CD1c-positive myeloid dendritic cell (primary cell): ENCODE data around the gene CCDC63.
A peak's percentile ranks its signal among the peaks of the same experiment; 100 is the strongest.
"Not testable (repeated sequence)": the region's sequence is repeated elsewhere in the genome, so short reads cannot be mapped to it uniquely, and the experiment has no call there.

Source experiments
- DNase-seq: peaks from one replicate; pipeline ENCODE4 v3.0.0-alpha.2; 2016; ENCODE audit errors: extremely low spot score

CCDC63 gene

DNA sequence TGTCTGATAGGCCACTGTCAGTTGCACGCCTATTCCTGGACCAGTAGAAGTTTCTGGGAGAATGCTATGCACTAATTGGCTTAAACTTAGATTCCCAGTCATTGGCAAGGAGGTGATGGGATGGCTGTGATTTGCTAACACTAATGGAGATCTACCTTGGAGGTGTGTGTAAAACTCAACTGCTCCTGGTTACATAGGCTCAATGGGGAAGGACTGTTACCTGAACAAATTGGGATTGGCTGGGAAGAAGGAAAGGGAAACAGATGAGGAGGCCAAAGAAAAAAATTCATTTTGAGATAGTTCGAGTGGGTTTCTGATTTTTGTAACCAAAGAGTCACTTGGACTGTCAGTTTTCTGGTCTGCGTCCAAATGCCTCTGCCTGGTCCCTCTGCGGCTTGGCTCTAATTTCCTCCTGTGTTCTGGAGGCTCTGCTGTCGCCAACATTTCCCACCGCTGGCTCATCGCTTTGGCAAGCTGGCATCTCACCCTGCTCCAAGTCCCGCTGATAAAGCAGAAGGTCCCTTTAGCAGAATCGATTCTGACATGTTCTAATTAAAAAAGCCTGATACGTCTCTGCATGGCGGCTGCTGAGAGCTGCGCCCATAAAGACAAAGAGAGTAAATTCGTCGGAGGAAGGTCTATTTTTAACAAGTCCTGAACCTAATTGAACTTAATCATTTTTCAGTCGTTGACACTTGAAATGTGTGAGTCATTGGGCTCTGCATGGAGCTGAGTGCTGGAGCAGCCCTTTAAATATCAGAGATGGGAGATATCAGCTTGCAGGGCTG lies 2.0 kb upstream of the CCDC63 start:
- DNase-seq = no peak

DNA sequence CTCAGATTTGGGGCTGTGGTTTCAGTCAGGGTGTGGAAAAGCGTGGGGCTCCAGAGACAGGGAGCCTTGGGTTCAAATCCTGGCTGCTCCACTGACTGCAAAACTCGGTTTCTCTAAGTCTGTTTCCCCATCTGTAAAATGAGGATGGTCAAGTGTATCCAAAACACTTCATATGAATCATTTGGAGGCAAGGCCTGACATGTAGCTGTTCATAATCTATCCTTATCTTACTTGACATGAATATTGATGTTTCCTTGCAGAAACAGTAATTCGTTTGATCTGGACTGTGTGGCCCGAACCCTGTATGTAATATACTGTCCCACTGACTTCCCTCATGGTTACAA lies 1.5 kb upstream of the CCDC63 start:
- no peak for DNase-seq

DNA sequence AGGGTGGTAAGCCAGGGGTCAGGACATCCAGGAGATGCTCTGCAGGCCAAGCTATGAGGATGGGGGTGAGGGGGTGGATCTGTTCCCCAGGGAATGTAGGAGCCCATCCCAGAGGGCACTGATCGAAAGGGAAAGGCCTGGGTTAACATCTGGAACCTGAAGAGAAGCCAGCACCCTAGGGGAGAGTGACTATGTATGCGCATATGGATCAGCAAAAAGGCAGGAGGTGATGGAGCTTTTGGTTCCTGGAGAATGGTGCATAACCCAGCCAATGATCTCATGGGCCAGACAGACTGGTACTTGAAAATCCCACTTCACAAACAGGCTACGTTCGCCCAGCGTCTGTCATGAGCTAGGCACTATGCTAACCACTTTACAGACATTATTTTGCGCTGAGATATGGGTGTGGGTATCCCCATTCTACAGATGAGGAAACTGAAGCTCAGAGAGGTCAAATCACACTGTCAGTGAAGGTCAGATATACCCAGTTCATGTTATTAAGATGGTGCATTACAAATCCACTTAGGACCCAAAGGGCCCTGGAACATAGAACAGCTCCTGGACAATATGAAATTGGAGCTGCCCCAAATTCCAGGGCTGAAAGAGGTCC lies 1.6 kb downstream of the CCDC63 start:
- no peak for DNase-seq

DNA sequence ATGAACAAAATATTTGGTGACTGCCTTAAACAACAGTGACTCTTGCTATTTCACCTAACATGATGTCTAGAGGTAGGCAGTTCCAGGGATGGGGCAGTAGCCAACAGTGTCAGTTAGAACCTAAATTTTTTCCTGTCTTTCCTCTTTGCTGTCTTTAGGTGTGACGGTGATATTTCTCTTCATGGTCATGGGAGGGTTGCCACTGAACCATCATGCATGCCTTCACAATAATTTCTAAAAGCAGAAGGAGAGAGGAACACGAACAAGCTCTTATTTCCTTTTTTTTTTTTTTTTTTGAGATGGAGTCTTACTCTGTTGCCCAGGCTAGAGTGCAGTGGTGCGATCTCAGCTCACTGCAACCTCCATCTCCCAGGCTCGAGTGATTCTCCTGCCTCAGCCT lies 2.4 kb downstream of the CCDC63 start:
- peak; percentile 31 for DNase-seq

DNA sequence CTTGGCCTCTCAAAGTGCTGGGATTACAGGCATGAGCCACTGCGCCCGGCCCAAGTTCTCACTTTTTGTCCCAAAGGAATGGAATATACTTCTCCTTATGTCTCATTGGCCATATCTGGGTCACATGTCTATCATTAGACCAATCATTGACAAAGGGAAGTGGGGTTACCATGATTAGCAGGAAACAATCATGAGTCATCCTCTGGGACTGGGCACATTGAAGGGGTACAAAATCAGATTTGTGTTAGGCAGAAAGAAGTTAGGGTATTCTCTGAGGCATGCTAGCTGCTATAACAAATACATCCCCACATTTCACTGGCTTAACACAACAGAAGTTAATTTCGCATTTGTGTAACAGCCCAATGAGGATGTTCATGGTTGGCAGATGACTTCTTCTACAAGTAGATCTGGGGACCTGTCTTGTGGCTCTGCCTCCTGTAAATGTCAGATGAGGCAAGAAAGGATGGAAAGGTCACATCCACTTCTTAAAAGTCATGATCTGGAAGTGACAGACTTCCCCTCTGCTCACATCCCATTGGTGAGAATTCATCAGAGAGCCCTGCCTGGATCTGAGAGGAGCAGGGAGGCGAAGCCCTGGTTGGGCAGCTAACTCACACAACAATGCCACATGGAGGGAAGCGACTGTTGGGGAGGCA lies 3.1 kb downstream of the CCDC63 start:
- DNase-seq = peak; percentile 69

DNA sequence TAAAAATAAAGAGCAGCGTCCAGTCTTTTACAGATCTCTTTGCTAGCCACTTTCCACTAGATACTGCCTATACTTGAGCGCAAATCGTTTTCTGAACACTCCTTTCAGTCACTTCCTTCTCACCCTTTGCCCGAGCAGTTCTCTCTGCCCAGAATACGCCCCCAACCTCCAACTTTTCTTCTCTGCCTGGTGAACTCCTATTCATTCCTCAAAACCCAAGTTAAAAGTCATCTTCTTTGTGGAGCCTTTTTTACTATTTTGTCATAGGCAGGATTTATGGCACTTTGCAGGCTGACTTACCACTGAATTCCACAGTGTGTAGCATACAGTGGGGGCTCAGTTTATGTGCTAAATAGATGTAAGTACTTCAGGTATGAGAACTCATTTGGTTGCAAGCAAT lies 4.0 kb downstream of the CCDC63 start:
- no peak for DNase-seq

DNA sequence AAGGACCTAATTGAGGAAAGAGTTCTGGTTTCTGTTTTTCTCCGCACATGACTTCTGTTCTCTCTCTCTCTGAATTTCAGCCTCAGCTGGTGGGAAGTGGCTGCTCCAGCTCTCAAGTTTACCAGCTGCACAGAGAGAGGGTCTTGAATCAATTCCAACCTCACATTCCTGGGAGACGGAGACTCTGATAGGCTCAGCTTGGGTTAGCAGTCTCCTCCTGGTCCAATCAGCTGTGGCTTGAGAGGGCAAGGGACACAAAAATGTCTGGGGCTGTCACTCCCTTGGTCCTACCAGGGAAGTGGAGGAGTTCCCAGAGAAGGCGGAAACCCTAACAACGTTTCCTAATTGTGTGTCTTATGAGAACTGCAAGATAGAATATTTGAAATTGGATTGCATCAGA lies 7.0 kb downstream of the CCDC63 start:
- no peak for DNase-seq

DNA sequence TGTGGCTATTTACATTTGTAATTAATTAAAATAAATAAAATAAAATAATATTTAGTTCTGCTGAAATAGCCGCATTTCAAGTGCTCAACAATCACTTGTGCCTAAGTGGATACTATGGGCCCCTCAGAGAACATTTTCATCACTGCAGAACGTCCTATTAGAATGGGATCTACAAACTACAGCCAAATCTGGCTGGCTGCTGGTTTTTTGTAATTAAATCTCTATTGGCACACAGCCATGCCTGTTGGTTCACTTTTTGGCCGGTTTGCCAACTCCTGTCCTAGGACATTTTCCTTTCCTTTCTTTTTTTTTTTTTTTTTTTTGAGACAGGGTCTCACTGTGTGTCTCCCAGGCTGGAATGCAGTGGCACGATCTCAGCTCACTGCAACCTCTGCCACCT lies 9.8 kb downstream of the CCDC63 start:
- no peak for DNase-seq

DNA sequence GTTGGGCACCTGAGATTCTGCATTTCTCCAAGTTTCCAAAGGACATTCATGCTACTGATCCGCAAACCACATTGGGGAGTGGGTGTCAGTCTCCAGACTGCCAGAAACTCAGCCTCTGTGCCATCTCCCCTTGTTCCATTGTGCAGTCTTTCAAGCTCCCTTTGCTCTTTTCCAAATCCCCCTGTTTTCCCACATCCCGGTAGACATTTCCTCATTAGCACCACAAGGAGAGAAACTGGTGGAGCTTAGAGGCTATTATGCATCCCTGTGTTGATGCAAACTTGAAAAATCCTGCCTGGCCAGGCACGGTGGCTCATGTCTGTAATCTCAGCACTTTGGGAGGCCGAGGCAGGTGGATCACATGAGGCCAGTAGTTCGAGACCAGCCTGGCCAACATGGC lies 10.7 kb downstream of the CCDC63 start:
- no peak for DNase-seq

DNA sequence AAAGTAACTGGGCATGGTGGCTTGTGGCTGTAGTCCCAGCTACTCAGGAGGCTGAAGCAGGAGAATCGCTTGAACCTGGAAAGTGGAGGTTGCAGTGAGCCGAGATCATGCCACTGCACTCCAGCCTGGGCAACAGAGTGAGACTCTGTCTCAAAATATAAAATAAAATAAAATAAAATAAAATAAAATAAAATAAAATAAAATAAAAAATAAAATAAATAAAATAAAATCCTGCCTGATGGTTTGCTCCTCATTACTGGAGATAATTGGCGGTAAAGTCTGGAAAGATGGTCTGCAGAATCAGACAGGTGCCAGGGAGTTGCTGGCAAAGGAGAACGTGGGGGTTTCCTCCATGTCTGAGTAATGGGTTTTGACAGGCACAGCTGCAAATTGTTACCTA lies 11.2 kb downstream of the CCDC63 start:
- DNase-seq = not testable (repeated sequence)

DNA sequence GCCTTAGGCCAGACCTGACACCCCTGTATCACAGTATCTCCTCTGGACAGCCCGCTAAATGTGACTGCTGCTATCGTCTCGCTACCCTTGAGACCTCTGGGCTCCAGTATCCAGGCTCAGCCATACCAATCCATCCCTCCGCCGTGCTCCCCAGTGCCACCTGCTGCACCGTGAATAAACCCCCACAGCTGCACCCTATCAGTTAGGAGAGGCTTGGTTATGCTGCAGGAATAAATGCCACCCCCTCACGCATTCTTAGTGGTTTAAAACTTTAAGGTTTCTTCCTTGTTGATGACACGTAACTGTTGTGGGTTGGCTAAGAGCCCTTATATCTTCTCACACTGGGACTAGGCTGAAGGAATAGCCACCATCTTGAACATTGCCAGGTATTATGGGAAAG lies 12.1 kb downstream of the CCDC63 start:
- DNase-seq = no peak

DNA sequence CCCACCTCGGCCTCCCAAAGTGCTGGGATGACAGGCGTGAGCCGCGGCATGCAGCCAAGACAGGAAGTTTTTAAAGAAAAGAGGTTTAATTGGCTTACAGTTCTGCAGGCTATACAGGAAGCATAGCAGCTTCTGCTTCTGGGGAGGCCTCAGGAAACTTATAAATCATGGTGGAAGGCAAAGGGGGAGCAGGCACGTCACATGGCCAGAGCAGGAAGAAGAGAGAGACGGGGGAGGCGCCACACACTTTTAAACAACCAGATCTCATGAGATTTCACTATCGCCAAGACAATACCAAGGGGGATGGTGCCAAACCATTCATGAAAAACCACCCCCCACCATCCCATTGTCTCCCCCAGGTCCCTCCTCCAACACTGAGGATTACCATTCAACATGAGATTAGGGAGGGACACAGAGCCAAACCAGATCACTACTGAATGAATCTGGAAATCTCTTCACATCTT lies 14.1 kb downstream of the CCDC63 start:
- peak; percentile 21 for DNase-seq

DNA sequence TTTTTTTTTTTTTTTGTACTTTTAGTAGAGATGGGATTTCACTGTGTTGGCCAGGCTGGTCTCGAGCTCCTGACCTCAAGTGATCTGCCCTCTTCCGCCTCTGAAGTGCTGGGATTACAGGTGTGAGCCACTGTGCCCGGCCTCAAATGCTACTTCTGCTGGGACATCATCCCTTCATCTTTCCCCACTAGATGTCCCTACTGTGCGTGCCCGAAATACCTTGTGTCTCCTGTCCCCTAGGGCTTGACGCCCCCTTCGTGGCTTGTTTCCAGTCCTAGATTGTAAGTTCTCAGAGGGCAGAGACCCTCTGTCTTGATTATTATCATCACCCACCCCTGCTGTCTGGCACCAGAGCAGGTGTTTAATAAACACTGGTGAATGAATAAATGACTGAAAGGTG lies 14.9 kb downstream of the CCDC63 start:
- DNase-seq = no peak

DNA sequence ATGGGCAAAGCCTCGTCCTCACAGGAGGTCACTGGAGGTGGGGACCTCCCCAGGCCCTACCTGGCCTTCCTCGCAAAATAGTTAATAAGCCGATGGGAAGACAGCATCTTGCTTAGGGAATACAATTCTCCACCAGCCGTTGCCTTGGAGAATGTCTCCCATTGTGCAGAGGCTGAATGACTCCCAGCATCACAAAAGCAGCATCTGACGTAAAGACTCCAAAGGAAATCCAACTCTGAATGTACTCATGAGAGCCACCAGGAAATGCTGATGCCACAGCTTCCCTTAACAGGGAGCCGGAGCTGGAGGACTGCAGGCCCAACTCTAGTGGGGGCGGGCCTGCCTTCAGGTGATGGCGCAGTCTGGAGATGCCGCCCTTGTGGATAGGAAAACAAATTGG lies 15.5 kb downstream of the CCDC63 start:
- no peak for DNase-seq

DNA sequence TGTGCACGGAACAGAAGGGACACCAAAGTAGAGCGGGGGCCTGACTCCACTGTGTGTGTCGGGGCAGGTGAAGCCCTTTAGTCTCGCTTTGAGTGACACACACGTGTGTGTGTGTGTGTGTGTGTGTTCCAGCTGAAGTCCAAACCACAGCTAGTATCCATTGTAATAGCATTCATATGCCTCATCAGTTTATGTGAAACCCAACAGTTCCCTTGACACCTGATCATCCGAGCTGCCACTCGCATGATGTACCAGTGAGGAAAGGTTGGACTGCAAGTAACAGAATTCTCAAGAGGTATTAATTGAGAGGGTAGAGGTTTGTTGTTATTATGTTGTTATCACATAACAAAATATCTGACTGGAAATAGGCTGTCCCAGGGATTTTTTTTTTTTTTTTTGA lies 16.4 kb downstream of the CCDC63 start:
- DNase-seq = no peak

DNA sequence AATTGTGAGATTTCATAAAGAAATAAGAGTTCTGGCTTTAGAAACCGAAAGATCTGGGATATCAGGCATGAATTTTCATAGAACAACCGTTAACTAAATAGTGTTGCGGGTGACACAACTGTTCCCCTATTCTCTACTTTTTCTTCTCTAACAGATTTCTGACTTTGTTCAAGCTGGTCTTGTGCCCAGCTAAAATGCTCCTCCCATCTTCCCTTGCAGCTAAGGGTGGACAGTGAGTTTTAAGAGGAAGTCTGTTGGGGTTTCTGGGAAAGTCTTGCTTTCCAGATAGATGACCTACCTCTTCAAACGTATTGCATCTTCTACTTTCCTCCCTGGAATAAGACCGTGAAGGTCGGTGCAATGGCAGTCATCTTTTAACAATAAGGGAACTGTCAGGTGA lies 18.7 kb downstream of the CCDC63 start:
- DNase-seq = peak; percentile 28

DNA sequence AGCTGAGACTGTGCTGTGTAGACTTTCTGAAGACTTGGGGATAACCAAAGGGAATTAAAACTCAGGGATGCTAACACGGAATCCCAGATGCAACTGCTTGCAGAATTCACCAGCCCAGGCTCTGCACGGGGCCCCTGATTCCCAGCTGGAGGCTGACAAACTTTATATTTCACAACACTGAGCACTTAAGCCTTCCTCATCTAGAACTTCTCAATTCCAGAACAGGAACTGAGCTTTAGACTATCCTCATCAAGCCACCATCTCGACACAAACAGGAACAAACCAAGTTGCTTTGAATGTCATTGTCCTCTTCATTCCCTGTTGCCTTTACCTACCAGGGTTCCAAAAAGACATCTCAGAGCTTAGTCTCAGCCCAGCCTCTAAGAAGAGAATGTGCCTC lies 22.2 kb downstream of the CCDC63 start:
- DNase-seq = peak; percentile 85

DNA sequence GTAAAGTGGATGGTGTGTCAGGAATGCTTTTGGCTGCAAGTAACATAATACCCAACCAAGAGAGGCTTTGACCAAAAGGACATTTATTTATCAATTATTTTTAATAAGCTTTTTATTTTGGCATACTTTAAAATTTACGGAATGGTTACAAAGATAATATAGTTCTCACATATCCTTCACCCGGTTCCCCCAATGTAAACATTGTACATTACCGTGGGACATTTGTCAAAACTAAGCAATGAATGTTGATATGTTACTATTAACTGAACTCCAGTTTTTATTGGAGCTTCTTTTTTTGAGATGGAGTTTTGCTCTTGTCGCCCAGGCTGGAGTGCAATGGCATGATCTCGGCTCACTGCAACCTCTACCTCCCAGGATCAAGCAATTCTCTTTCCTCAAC lies 23.0 kb downstream of the CCDC63 start:
- DNase-seq = no peak

DNA sequence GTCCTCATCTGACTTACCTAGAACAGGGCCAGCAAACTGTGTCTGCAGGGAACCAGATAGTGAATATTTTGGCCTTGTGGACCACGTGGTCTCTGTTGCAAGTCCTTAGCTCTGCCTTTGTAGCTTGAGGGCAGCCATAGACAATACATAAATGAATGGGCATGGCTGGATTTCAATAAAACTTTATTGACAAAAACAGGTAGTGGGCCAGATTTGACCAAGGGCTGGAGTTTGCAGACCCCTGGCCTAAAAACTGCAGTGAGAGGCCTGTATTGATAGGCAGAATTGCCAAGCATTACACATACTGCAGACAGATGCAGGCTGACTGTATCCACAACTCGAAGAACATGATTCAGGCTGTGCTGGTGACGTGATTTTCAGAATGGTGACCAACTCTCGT lies 25.3 kb downstream of the CCDC63 start:
- no peak for DNase-seq

DNA sequence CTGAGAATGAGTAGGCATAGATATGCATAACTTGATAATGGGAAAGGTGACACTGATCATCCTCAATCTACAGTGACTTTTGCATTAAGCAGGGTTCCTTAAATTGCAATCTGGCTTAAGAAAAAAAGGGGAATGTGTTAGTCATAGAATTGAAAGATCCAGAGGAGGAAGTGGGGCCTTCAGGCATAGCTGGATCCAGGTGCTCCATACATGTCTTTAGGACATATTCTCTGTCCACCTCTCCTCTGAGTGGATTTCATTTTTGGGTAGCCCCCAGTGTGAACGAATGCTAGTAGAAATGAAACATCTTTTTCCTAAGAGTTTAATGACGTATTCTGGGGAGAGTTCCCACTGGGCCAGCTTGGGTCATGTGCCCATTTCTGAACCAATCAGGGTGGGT lies 27.6 kb downstream of the CCDC63 start:
- DNase-seq = no peak

DNA sequence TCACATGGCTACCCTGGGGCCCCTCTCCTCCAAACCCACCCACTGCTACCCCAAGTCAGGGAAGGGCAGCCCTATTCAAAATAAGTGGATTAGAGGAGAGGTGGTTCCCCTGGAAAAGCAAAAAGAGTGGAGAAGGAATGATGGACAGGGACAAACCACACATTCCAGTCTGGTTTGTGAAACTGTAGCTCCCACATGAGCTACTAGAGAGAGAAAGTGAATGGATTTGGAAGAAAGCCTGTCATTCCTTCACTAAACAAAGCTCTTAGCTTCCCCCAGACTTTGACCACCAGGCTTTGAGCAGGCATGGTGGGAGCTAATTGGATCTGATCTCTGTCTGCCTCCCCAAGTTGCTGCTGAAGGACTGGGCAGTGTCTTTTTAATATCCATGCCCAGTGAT lies 28.0 kb downstream of the CCDC63 start:
- no peak for DNase-seq

DNA sequence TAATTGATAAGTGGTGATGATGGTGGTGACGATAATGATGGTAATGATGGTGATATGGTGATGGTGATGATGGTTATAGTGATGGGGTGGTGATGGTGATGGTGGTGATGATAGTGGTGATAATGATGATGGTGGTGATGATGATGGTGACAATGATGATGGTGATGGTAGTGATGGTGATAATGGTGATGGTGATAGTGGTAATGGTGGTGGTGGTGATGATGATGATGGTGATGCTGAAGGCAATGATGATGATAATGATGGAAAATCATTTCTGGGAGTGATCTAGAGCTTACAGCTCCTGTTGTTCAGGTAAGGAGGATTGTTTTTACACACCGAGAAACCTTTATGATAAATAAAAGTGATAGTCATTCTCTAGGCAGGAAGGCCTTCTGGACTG lies 33.9 kb downstream of the CCDC63 start:
- no peak for DNase-seq

DNA sequence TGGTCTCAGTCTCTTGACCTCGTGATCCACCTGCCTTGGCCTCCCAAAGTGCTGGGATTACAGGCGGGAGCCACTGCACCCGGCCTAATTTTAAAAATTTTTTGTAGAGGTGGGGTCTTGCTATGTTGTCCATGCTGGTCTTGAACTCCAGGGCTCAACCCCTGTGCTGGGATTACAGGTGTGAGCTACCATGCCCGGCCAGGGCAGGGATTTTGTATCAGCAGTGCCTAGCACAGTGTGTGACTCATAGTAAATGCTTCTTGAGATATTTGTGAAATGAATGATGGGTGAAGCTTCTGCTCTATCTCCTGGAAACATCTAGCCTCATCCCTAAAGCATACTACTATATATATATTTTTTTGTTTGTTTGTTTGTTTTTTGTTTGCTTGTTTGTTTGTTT lies 36.5 kb downstream of the CCDC63 start:
- no peak for DNase-seq
